ENCODE measurements around the gene SELENOV.

The SELENOV gene

DNA sequence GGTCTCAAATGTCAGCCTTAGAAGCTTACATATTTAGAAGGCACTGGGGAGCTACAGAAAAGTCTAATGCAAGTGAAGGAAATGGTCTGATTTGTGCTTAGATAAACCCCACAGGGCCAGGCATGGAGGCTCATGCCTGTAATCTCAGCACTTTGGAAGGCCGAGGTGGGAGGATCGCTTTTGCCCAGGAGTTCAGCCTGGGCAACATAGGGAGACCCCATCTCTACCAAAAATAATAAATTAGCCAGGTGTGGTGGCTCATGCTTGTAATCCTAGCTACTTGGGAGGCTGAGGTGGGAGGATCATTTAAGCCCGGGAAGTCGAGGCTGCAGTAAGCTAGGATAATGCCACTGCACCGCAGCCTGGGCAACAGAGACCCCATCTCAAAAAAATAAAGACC is 18.9 kb upstream of the SELENOV start:
- DNase-seq = no peak

DNA sequence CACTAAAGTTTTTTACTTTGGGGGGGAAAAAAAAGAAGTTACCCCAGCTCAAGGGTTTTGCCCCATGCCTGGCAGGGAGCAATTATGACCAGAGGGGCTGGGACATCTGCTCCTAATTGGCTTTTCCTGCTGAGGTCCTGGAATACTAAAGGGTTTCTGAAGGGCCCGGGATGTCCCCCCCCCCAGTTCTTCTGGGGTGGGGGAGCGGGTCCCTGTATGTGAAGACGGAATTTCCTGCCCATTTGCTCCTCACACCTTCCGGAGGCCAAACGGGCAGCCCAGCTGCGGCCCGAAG is 17.3 kb upstream of the SELENOV start:
- DNase-seq = no peak

DNA sequence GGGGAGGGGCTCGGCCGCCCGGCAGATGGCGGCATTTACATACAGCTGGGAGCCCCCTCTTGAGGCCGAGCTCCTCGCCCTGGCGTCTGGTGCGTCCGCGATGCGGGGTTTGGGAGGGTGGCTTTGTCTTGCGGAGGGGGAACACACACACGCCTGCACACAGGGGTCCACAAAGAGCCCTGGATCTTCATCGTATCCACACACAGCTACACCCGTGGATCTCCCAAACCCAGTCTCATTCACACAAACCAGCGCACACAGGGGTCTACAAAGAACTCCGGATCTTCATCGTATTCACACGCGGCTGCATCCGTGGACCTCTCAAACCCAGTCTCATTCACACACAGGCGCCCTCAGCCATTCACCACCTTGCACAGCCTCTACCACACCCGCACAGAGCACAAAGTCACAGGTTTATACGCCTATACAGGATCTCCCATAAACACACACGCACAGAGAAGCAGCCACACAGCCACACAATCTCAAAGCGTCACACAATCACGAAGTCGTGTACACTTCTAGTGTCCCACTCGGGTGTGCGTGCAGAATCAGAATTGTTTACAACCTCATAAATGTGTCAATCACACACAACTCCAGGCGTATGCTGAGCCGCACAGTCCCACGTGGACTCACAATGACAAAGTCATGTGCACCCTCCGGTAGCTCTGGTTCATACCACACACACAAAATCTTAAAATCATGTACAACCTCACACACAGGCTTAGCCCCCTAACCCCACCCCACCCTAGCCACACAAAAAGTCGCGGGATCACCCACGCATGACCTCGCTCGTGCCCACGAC is 16.7 kb upstream of the SELENOV start:
- DNase-seq = no peak

DNA sequence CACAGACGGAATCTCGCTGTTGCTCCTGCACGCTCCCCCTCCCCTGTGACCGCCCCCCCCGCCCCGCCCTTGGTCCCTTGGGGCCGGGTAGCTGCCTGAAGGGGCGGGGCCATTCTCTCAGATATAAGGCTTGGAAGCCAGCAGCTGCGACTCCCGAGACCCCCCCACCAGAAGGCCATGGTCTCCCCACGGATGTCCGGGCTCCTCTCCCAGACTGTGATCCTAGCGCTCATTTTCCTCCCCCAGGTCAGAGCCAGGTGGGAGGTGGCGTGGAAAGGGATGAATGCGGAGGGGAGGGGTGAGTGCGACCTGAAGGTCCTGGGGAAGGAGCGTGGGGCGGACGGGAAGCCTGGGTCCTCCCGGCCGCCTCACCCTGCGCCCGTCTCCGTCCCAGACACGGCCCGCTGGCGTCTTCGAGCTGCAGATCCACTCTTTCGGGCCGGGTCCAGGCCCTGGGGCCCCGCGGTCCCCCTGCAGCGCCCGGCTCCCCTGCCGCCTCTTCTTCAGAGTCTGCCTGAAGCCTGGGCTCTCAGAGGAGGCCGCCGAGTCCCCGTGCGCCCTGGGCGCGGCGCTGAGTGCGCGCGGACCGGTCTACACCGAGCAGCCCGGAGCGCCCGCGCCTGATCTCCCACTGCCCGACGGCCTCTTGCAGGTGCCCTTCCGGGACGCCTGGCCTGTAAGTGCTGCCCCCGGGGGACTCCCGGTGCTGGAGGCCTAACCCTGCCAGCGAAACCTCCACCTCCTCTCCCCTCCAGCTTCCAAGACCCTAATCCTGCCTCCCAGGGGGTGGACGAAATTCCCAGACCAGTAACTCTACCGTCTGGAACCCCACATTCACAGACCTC is 15.9 kb upstream of the SELENOV start, which contains the start of gene DLL3:
Gene DLL3 (plus strand): TSS at position 150 of the 845 bp plus-strand sequence. CDS start 28 bp downstream, at position 178.
- no peak for DNase-seq

DNA sequence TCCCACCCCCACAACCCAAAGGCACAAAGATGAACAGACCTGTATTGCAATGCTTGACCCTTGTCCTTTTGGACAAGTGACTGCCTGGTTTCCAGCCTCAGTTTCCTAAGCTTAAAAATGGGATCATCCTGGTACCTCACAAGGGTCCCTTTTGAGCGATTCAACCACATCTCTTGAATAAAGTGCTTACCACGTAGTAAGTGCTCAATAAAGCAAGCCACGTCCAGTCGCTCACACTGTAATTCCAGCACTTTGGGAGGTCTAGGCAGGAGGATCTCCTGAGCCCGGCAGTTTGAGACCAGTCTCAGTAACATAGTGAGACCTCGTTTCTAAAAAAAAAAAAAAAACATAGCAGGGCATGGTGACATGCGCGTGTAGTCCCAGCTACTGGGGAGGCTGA is 15.0 kb upstream of the SELENOV start:
- no peak for DNase-seq

DNA sequence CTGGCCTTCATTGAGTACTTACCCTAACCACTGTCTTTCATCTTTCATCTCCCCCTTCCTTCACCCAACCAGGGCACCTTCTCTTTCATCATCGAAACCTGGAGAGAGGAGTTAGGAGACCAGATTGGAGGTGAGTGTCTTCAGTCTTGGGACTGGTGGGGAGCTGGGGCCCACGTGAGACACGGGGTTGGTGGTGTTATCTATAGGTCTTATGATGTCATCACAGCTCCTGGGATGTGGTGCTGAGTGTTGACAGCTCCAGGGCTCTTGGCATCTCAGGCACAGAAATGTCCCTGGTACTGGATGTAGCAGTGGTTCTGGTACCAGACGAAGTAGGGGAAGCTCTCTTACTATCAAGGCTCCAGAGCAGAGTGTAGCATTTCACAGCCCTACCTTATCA is 14.4 kb upstream of the SELENOV start:
- no peak for DNase-seq

DNA sequence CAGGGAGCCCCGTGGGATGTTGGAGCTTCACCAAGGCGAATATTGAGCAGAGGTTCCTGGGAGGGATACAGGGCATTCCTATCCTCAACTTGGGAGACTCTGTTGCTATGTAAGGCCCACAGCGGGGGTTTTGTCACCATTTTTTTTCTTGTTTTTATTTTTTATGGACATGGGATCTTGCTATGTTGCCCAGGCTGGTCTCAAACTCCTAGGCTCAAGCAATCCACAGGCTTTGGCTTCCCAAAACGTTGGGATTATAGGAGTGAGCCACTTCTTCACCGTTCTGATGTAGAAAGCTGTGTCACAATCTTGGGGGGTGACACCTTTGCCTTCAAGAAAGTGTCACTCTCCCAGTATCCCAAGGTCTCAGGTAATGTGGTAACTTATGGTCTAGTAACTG is 13.6 kb upstream of the SELENOV start:
- DNase-seq = no peak

DNA sequence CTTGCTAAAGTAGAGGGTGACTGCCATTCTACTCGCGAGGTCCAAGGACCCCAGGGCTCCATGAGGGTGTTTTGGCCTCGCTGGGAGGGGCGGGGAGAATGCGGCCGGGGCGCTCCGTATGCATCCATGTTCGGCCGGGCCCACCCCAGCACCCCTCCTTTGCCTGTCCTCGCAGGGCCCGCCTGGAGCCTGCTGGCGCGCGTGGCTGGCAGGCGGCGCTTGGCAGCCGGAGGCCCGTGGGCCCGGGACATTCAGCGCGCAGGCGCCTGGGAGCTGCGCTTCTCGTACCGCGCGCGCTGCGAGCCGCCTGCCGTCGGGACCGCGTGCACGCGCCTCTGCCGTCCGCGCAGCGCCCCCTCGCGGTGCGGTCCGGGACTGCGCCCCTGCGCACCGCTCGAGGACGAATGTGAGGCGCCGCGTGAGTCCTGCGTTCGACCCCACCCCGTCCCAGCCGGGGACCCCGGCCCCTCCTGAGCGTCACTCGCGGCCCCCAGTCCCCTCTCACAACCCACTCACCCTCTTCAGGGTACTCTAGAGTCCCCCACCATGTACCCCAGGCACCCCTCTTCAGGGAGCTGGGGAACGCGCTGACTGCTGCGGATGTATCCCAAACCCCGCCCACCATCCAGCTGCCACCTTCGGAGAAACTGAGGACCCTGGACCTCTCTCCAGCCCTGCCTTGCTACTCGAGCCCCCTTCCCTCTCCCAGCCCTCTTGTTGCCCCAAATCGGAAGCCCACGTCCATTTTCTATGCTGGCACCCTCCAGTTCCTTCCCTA is 12.1 kb upstream of the SELENOV start:
- DNase-seq = peak; percentile 58

DNA sequence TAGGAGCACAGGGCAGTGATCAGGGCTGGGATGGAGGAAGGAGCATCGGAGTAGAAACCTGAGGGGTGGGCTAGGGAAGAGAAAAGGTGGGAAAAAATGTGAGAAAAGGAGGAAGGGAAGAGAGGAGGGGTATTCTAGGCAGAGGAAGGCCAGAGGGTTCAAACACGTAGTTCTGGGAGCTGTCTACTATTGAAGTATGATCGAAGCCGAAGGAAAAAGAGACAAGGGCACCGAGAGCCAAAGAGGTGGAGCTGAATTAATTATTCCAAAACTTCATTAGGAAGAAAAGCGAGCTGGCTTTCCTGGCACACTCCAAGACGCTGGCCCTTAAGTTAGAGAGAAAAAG is 8.4 kb upstream of the SELENOV start:
- no peak for DNase-seq

DNA sequence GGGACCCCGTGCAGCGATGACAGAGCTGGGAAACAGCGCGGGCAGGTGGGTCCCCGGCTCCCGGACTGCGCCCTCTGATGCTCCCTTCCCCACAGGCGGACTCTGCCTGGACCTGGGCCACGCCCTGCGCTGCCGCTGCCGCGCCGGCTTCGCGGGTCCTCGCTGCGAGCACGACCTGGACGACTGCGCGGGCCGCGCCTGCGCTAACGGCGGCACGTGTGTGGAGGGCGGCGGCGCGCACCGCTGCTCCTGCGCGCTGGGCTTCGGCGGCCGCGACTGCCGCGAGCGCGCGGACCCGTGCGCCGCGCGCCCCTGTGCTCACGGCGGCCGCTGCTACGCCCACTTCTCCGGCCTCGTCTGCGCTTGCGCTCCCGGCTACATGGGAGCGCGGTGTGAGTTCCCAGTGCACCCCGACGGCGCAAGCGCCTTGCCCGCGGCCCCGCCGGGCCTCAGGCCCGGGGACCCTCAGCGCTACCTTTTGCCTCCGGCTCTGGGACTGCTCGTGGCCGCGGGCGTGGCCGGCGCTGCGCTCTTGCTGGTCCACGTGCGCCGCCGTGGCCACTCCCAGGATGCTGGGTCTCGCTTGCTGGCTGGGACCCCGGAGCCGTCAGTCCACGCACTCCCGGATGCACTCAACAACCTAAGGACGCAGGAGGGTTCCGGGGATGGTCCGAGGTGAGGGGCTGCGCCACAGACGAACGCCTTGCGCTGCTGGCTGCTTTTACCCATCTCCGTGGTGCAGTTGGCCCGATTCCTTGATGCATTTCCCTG is 7.8 kb upstream of the SELENOV start:
- DNase-seq = peak; percentile 28

DNA sequence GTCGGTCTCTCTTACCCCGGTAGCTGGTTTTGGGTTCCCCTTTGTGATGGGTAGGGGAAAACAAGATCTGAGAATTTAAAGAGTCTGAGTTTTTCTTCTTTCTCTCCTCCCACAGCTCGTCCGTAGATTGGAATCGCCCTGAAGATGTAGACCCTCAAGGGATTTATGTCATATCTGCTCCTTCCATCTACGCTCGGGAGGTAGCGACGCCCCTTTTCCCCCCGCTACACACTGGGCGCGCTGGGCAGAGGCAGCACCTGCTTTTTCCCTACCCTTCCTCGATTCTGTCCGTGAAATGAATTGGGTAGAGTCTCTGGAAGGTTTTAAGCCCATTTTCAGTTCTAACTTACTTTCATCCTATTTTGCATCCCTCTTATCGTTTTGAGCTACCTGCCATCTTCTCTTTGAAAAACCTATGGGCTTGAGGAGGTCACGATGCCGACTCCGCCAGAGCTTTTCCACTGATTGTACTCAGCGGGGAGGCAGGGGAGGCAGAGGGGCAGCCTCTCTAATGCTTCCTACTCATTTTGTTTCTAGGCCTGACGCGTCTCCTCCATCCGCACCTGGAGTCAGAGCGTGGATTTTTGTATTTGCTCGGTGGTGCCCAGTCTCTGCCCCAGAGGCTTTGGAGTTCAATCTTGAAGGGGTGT is 7.1 kb upstream of the SELENOV start:
- no peak for DNase-seq

DNA sequence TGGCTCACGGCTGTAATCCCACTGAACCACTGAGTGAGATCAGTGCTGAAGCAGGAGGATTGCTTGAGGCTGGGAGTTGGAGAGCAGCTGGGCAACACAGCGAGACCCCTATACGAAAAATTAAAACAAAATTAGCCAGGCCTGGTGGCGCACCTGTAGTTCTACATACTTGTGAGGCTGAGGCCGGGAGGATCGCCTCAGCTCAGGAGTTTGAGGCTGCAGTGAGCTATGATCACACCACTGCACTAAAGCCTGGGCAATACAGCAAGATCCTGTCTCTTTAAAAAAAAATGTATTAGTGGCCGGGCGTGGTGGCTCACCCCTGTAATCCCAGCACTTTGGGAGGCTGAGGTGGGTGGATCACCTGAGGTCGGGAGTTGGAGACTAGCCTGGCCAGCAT is 6.3 kb upstream of the SELENOV start:
- no peak for DNase-seq

DNA sequence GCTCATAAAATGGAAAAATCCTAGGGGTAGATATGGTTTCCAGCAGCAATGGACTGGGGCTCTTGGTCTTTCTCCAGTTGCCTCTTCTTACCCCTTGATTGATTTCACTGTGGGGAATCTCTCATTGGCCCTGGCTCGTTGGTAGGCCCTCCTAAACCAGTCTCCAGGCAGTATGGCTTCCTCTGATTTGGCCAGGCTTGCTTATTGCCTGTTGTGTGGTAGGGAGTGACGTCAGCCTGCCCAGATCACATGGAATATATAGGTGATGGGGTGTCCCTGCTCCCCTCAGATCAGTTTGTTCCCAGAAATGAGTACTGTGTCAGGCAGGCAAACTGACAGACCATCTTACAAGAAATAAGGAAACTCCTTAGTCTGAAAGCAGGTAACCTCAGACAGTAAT is 5.7 kb upstream of the SELENOV start:
- no peak for DNase-seq

DNA sequence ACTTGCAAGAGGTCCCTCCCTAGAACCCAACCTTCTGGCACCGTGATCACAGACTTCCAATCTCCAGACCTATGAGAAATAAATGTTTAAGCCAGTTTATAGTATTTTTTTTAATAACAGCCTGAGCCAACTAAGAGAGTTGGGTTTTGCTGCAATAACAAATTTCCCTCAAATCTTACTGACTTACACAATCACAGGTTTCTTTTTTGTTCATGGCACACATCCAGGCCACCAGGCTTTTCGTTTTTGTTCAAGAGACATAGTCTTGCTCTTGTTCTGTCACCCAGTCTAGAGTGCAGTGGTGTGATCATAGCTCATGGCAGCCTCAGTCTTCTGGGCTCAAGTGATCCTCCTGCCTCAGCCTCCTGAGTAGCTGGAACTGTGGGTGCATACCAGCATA is 2.0 kb upstream of the SELENOV start:
- DNase-seq = no peak

DNA sequence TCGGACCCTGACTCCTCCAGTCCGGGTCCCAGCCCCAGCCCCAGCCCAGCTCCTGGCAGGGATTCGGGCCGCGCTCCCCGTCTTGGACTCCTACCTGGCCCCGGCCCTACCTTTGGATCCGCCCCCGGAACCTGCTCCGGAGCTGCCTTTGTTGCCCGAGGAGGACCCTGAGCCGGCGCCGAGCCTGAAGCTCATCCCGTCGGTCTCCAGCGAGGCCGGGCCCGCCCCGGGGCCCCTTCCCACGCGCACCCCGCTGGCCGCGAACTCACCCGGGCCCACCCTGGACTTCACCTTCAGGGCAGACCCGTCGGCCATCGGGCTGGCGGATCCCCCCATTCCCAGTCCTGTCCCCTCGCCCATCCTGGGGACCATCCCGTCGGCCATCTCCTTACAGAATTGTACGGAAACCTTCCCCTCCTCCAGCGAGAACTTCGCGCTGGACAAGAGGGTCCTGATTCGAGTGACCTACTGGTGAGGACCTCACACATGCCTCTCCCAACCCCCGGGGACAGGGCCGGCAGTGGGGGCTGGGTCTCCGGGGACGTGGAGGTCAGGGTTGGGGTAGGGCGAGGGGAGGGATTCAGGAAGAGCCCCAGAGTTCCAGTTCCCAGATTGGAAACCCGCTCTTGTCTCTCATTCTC is 732 bp downstream of the SELENOV start:
- no peak for DNase-seq

DNA sequence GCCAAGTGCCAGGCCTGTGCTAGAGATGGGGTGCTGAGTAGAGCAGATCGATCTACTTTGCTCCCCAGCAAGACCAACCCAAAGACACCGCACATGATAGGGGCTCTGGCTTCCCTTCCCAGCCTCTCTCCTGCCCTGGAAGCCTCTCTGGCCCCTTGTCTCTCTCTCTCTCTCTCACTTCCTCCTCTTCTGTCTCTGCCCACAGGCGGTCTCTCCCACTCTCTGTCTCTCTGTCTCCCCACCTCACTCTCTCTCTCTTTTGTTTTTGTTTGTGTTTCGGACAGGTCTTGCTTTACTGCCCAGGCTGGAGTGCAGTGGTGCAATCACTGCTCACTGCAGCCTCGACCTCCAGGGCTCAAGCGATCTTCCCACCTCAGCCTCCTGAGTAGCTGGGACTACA is 1.3 kb downstream of the SELENOV start:
- no peak for DNase-seq

DNA sequence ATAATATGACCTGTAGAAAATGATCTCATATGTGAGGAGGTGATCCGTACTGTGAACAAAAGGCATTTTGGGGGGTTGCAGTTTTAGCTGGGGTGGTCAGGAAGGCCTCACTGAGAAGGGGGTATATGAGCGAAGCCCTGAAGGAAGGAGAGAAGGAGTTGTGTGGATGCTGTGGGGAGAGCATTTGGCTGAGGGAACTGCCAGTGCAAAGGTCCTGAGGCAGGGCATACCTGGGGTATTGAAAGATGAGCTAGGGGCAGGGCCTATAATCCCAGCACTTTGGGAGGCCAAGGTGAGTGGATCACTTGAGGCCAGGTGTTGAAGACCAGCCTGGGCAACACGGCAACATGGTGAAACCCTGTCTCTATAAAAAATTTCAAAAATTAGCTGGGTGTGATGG is 2.5 kb downstream of the SELENOV start:
- DNase-seq = no peak

DNA sequence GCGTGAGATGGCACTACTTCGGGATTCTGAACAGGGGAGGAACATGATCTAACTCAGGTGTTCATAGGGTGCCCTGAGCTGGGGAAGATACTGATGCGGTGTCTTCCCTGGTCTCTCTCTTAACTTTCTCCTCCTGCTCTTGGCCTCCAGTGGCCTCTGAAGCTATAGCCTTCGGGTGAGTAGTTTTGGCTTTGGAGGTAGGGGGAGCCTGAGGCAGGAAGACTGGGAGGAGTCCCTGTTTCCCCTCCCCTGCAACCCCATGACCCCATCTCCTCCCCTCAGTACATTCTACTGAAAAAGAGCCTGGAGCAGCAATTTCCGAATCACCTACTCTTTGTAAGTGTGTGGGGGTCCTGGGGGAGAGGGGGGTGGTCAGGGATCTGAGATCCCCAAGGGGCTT is 3.5 kb downstream of the SELENOV start:
- no peak for DNase-seq

DNA sequence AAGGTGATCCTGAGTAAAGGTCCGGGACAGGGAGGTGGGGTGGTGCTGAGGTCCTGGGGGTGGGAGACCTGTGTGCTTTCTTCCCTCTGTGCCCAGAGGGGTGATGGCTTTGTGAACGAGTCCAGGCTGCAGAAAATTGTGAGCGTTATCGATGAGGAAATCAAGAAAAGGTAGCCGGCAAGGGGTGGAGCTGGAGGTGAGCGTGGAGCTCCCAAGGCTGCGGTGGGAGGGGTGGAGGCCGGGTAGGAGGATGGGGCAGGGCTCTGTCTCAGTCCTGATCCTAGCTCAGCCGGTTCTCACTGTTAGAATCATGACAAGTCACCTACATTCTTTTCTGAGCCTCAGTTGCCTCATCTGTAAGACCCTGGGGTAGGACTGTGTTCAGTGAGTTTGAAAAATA is 4.0 kb downstream of the SELENOV start:
- no peak for DNase-seq

DNA sequence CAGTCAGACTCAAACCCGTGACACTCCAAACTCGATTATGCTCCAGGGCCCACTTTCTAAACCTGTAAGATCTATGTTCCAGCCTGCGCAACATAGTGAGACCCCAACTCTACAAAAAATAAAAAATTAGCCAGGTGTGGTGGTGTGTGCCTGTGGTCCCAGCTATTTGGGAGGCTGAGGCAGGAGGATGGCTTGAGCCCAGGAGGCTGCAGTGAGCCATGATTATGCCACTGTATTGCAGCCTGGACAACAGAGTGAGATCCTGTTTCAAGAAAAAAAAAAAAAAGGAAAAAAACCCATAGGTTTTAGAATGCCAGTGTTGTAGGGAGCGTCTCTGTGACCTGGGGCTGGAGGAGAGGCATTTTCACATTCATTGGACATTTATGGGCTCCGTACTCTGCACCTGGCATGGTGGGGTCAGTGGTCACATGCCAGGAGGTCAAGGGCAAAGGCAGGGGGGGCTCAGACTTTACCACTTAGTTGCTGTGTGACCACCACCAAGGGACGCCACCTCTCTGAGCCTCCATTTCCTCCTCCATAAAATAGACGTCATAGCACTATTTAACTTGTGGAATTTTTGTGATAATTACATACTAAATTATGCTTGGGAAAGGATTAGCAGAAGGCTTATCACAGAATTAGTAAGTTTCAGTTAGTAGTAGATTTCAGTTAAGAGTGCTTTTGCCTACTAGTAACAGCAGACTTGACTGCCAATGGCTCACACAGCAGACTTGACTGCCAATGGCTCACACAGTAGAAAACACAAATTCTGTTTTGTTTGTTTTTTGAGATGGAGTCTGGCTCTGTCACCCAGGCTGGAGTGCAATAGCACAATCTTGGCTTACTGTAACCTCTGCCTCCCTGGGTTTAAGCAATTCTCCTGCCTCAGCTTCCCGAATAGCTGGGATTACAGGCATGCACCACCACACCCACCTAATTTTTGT is 5.9 kb downstream of the SELENOV start:
- no peak for DNase-seq

DNA sequence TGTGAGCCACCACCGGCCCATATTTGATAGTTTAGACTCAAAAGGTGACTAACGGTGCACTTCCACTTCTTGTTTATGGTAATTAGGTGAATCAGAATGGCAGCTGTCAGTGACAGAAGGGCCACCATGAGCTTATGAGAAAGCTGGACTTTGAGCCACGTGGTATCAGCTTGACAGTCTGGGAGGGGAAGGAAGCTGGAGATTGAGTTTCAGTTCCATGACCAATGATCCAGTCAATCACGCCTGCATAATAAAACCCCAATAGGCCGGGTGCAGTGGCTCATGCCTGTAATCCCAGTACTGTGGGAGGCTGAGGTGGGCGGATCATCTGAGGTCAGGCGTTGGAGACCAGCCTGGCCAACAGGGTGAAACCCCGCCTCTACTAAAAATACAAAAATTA is 9.6 kb downstream of the SELENOV start:
- no peak for DNase-seq

Measured in effector CD8-positive, alpha-beta T cell (primary cell).